GM18517 (cell line): ENCODE data around the gene CCT5.
"Not testable (repeated sequence)": the region's sequence is repeated elsewhere in the genome, so short reads cannot be mapped to it uniquely, and the experiment has no call there.

Experiments used
- ATAC-seq: cut with Tn5 transposase; IDR thresholded peaks from one replicate; pipeline ENCODE4 v1.9.1; 2021; ENCODE audit warnings: mild to moderate bottlenecking, moderate library complexity; ENCODE audit not compliant: unreplicated experiment

CCT5 gene

GRCh38 chr5:10275460-10275859 is 25.4 kb downstream of the CCT5 start:
- ATAC-seq: no peak

GRCh38 chr5:10275991-10276390 is 25.9 kb downstream of the CCT5 start:
- no peak for ATAC-seq

GRCh38 chr5:10276691-10277090 is 26.6 kb downstream of the CCT5 start:
- no peak for ATAC-seq

GRCh38 chr5:10277773-10278630 is 27.9 kb downstream of the CCT5 start:
- ATAC-seq: no peak

- no peak for ATAC-seq
These were observed 28.7 kb downstream of the CCT5 start for GRCh38 chr5:10278658-10279279.

- no peak for ATAC-seq
These were observed 29.2 kb downstream of the CCT5 start for GRCh38 chr5:10279328-10279727.

GRCh38 chr5:10279925-10280720 is 30.0 kb downstream of the CCT5 start:
- no peak for ATAC-seq

GRCh38 chr5:10283927-10284635 is 34.0 kb downstream of the CCT5 start:
- ATAC-seq: peak; percentile 95

GRCh38 chr5:10285362-10285761 is 35.3 kb downstream of the CCT5 start:
- ATAC-seq: not testable (repeated sequence)

- ATAC-seq: no peak
These were observed 36.2 kb downstream of the CCT5 start for GRCh38 chr5:10286162-10286861.

GRCh38 chr5:10286862-10287227 is 36.8 kb downstream of the CCT5 start:
- no peak for ATAC-seq

GRCh38 chr5:10288592-10289219 is 38.6 kb downstream of the CCT5 start:
- ATAC-seq: peak; percentile 66

- no peak for ATAC-seq
These were observed 39.3 kb downstream of the CCT5 start for GRCh38 chr5:10289353-10289752.

- ATAC-seq: no peak
These were observed 39.9 kb downstream of the CCT5 start for GRCh38 chr5:10289991-10290390.

GRCh38 chr5:10290438-10290837 is 40.4 kb downstream of the CCT5 start:
- no peak for ATAC-seq

- no peak for ATAC-seq
These were observed 41.7 kb downstream of the CCT5 start for GRCh38 chr5:10291692-10292339.

GRCh38 chr5:10293907-10294662 is 44.0 kb downstream of the CCT5 start:
- ATAC-seq: no peak

- no peak for ATAC-seq
These were observed 45.7 kb downstream of the CCT5 start for GRCh38 chr5:10295619-10296326.
